AG04450 (cell line): ENCODE data around the gene PRCP. TPM values are rescaled to one million over a fixed set of nuclear protein-coding genes. Genes with fewer than 3 reads are reported as not detected.

ENCODE experiments used
- CTCF ChIA-PET: fragments of 300-600, 350-600 bp; formaldehyde crosslinking; extraction: SDS; loops from one replicate; lab custom pipeline; 2022; ENCODE audit warnings: antibody characterized with exemption, inconsistent platforms; lab: Charles Lee
- POLR2A ChIA-PET: fragments of 350-600 bp; formaldehyde crosslinking; extraction: SDS; loops from one replicate; lab custom pipeline; 2021; ENCODE audit warnings: antibody characterized with exemption, inconsistent platforms; lab: Yijun Ruan, JAX
- DNase-seq: peaks from one replicate; pipeline ENCODE4 v3.0.0-alpha.2; 2011; ENCODE audit warnings: low read depth, low spot score
- H3K27ac ChIP-seq: one replicate; pipeline ENCODE4 v1.5.1; 2012; ENCODE audit warnings: low read depth, low read length, control low read depth
- H3K27me3 ChIP-seq: one replicate; pipeline ENCODE4 v1.6.0; 2012; ENCODE audit warnings: low read length; ENCODE audit not compliant: control insufficient read depth, insufficient read depth
- H3K4me3 ChIP-seq: 2 replicates; pipeline ENCODE4 v1.5.1; 2011; ENCODE audit warnings: mild to moderate bottlenecking, low read depth, low read length, control low read depth
- H3K9me3 ChIP-seq: 2 replicates; pipeline ENCODE4 v1.5.1; 2012; ENCODE audit warnings: low read length; ENCODE audit not compliant: control insufficient read depth, insufficient read depth
- CTCF ChIP-seq: IDR thresholded peaks from 2 replicates; pipeline ENCODE4 v1.5.1; 2011; ENCODE audit warnings: low read depth, low read length, control low read depth, inconsistent platforms
- polyA plus RNA-seq: library from polyadenylated mRNA; depleted of rRNA; stranded (reverse); fragments of >200 nt; gene quantifications from 2 replicates; pipeline ENCODE4 v1.2.3, GENCODE V29; 2011

The PRCP gene
- polyA plus RNA-seq, 1 experiment, result 157 TPM

GRCh38 chr11:82890002-82890341, 10.3 kb downstream of the PRCP start:
- H3K9me3 ChIP-seq, result no peaks in the 10 kb centered on the region
- H3K27me3 ChIP-seq, result no peaks in the 10 kb centered on the region
- DNase-seq, result no peak
- H3K27ac ChIP-seq, result no peak overlapping the region
- CTCF ChIA-PET, result interaction anchor here (0.9 to 2.5 kb wide), 2 partner anchors 21 to 22 kb away, joined by 3 to 13 read pairs; no protein-coding TSS in a partner anchor
- H3K4me3 ChIP-seq, result no peak overlapping the region
- no peak for TF ChIP-seq CTCF
- POLR2A ChIA-PET, result no interaction called here

GRCh38 chr11:82889133-82890001, 10.9 kb downstream of the PRCP start:
- POLR2A ChIA-PET, result no interaction called here

GRCh38 chr11:82883853-82884252, 16.4 kb downstream of the PRCP start:
- Histone ChIP-seq H3K4me3 (no peak overlapping the region), H3K27ac (no peak overlapping the region), H3K9me3 (no peaks in the 10 kb centered on the region), H3K27me3 (no peaks in the 10 kb centered on the region)
- no peak for DNase-seq
- POLR2A ChIA-PET, result no interaction called here
- CTCF ChIA-PET, result interaction anchor here (1.4 to 4.9 kb wide), 2 partner anchors 17 to 18 kb away, joined by 5 to 45 read pairs; partner anchors contain the start of gene DDIAS
- TF ChIP-seq CTCF, result no peak

More at GRCh38 chr11:82889133-82890001, 10.9 kb downstream of the PRCP start:
- Histone ChIP-seq H3K27ac (no peak overlapping the region), H3K4me3 (no peak overlapping the region), H3K27me3 (no peaks in the 10 kb centered on the region), H3K9me3 (no peaks in the 10 kb centered on the region)
- TF ChIP-seq CTCF, result no peak
- CTCF ChIA-PET, result interaction anchor here (0.9 to 2.5 kb wide), 2 partner anchors 21 to 22 kb away, joined by 3 to 13 read pairs; no protein-coding TSS in a partner anchor
- no peak for DNase-seq

- ChIA-PET POLR2A (no interaction called here), CTCF (interaction anchor here (1.0 kb wide), 1 partner anchor 8 kb away, joined by 4 read pairs; no protein-coding TSS in a partner anchor)
- TF ChIP-seq CTCF, result no peak
- Histone ChIP-seq H3K9me3 (no peaks in the 10 kb centered on the region), H3K27ac (no peak overlapping the region), H3K27me3 (no peaks in the 10 kb centered on the region), H3K4me3 (no peak overlapping the region)
- no peak for DNase-seq
These were observed 25.3 kb downstream of the PRCP start for GRCh38 chr11:82874646-82875523.
